Measurements from ENCODE around the gene RGCC.
"Not testable (repeated sequence)": the region's sequence is repeated elsewhere in the genome, so short reads cannot be mapped to it uniquely, and the experiment has no call there.

RGCC gene, protein sequence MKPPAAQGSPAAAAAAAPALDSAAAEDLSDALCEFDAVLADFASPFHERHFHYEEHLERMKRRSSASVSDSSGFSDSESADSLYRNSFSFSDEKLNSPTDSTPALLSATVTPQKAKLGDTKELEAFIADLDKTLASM

DNA sequence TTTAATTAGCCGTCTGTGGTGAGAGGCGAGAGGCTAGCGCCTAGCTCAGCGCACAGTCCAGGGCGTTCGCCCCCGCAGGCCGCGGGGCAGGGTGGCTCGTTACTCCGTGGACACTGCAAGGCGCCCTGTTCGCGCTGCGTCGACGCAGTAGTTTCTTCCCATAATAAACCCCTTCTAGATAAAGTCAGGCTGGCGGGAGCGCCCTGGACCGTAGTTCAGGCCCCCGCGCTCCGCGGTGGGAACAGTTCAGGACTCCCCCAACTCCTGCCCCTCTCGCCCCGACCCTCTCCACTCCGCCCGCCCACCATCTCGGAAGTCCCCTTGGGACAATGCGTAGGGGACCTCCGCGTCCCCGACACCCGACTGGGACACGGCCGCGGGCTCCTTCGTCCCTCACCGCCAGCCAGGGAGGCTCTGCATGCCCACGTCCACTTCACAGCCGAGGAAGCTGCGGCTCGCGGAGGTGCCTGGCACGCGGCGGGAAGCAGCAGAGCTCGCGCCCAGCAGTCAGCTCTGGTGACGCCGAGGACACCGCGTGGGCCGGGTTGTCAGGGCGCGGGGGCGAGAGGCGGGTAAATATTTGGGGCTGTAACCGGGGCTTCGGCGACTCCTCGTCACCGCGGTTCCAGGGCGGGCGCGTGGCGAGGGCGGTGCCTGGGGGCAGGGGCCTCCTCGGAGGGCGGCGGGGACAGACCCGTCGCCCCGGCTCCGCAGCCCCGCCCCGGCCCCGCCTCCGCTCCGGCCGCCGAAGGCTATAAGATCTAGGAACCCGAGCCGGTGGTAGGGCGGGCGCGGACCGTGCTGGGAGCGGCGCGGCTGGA, at the start of gene RGCC:
Gene RGCC (plus strand): TSS at position 783 of the 821 bp plus-strand sequence. CDS start 158 bp downstream, outside the sequence.
- DNase-seq: no peak

DNA sequence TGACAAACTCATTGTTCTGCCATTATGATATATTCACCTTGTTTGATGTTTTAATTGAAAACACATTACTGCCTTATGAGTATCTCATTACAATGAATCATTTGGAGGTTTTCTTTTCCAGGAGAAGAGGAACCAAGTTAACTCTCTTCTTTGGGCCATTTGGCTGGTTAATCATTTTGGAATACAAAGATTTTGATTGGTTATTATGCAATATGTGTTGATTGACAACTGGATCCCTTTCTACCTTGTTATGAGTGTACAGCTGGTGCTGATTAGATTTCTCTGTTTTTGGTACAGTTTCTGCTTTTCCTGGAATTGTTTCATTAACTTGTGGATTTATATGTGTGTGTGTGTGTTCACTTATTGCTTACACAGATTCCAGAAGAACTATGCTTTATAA, 49.2 kb upstream of the RGCC start:
- no peak for DNase-seq

DNA sequence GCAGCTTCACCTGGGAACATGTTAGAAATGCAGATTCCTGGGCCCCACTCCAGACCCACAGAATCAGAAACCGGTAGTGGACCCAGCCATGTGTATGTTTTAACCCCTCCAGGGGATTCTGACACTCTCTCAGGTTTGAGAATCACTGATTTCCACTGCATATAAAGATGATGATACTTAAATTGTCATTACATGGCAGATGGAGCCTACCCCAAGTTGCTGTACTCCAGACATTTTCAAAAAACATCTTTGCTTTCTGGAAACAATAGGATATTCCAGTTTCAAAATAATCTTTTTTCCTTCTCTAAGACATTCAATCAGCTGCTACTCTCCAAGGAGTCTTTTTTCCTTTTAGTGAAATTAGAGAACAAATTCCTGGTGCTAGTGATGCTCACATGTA, 48.6 kb upstream of the RGCC start:
- DNase-seq: no peak

DNA sequence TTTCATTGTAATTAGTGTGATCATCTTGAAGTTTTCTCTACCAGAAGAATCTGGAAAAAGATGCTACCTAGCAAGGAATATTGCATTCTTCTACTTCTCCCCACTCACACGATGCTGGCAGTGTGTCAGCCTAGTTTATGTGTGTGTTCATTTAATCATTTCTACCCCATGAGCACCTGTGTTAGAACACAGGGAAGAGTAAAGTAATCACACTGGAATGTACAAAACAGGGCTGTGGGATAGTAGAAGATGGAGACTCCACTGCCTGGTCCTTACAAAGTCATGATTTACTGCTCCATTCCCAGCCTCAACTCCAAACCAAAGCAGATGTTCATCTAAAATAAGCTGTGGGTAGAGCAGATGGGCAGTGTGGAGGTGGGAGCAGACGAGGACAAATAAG, 47.7 kb upstream of the RGCC start:
- no peak for DNase-seq

DNA sequence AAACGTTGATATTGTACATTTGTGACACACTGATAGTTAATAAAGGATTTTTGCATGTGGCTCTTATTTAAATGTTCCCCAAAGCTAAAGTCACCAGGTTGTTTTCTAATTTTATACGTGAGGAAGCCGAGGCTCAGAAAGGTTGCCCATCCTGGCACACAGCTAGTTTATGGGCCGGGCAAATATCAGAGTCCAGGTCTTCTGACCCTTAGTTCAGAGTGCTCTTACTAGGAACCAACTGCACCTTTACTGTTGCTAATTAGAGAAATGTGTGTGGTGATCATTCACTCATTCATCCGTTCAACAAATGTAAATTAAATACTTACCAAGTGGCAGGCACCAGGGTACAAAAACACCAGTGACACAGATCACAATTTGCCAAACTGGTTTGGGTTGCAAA, 46.3 kb upstream of the RGCC start:
- no peak for DNase-seq

DNA sequence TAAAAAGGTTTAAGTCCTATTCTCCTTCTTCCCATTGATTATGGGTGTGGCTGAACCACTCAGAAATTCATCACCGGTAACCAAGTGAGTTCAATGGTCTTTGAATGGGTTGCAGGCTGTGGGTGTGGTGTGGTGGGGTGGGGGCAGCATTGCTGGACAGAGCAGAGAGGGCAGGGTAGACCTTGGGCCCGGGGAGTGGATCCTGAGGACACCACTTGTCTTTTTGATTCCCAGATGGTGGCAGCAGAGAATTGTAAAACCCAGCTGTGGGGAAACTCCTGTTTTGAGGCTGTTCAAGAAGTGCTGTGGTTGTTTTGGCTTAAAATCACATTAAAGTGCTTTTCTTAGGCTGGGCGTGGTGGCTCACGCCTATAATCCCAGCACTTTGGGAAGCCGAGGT, 45.8 kb upstream of the RGCC start:
- no peak for DNase-seq

DNA sequence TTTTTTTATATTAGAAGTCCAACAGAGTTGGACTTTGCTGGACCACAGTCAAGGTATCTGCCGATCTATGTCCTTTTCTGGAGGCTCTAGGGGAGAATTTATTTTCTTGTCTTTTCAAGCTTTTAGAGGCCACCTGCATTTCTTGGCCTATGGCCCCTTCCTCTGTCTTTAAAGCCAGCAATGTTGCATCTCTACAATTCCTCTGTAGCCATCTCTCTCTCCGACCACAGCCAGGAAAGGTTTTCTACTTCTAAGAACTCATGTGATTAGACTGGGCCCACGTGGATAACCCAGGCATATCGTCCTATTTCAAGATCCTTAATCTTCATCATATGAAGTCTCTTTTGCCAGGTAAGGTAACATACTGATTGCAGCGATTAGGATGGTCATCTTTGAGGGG, 43.5 kb upstream of the RGCC start:
- no peak for DNase-seq

DNA sequence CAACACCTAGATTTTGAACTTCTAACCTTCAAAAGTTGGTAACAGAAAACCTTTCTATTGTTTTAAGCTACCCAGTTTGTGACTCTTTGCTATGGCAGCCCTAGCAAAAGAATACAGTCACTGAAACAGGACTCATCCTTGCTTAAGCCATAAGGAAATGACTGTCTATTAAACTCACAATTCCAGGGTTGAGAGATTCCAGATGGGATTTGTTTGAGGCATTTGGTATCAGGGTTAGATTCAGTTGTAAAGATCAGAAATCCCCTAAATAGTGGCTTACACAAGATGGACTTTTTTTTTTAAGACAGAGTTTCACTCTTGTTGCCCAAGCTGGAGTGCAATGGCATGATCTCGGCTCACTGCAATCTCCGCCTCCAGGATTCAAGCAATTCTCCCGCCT, 41.1 kb upstream of the RGCC start:
- no peak for DNase-seq

DNA sequence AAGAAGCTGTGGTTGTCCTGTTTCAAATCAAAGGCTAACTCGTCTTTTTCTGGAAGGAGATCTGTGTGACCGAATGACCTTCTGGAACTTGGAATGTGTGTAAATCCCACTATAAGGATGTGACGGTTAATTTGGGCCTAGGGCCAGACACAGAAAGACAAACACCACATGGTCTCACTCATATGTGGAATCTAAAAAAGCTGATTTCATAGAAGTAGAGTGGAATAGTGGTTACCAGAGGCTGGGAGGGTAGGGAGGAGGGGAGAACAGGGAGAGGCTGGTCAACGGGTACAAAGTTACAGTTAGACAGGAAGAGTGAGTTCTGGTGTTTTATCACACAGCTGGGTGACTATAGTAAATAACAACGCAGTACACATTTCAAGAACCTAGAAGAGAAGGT, 39.3 kb upstream of the RGCC start:
- DNase-seq: no peak

DNA sequence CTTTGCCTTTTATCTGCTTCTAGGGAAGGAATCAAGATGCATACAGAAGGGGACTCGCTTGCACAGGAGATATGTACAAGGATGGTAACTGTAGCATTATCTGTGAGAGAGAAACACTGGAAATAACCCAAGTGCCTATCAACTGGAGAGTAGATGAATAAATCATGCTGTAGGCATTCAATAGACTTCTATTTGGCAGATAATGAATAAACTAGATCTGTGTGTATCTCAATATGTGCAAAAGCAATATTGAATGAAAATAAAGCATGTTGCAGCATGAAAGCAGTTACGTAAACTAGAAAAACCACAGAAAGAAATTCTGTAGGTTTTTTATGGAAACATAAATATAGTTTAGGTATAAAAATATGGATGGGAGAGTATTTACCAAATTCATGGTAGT, 38.6 kb upstream of the RGCC start:
- DNase-seq: no peak

DNA sequence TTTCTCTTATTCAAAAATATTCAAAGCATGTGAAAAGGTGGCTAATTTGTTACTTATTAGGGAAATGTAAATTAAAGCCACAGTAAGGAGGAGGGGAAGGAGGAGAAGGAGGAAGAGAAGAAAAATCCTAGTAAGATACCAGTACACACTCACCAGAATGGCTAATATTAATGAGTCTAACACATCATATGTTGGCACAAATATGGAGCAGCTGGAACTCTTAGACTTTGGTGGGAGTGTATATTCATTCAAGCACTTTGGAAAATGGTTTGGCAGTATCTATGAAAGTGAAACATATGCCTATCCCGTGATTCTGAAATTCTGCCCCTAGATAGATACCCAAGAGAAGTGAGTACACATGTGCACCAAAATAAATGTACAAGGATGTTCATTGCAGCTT, 38.1 kb upstream of the RGCC start:
- DNase-seq: no peak

DNA sequence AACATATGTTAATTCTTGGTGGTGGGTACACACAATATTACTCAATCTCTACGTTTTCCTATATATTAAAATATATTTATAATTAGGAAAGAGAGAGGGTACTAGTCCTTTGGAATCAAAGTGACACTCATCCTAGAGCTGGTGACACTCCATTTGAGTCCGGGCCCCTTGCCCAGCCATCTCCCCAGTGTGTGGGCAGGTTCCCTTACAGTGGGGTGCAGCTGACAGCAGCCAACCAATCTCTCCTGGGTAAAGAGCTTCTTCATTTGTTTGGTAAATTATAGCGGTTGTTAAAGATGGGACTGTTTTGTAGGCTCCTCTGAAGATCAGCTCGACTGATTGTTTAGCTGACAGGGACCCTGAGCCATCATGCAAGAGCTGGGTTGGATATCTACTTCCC, 37.2 kb upstream of the RGCC start:
- DNase-seq: no peak

DNA sequence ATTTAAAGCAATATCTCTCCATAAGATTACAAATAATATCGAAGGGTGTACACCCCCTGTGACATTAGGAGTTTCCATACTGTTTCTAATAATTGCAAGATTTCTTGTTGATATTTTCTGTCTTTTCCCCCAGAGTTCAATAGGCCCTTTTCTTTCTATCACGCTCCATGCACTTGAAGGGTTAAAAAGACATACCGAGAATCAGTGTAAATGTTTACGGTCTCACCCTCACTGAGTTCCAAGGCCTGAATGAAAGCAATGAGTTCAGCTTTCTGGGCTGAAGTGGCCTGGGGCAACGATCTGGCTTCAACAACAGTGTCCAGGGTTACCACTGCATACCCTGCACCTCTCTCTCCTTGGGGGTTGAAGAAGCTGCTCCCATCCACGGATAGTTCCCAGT, 36.0 kb upstream of the RGCC start:
- DNase-seq: not testable (repeated sequence)

DNA sequence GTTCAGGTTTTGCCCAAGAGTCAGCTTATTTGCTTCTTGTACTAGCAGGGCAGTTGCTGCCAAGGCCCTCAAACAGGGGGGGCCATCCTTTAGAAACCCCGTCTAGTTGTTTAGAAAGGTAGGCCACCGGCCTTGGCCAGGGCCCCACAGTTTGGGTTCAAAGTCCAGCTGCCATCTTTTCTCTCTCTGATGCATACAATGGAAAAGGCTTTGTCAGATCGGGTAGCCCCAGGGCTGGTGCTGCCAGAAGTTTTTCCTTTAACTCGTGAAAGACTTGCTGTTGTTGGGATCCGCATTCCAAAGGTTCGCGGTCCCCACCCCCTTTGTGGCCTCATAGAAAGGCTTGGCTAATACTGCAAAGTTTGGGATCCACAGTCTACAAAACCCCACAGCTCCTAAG, 35.4 kb upstream of the RGCC start:
- not testable (repeated sequence) for DNase-seq

DNA sequence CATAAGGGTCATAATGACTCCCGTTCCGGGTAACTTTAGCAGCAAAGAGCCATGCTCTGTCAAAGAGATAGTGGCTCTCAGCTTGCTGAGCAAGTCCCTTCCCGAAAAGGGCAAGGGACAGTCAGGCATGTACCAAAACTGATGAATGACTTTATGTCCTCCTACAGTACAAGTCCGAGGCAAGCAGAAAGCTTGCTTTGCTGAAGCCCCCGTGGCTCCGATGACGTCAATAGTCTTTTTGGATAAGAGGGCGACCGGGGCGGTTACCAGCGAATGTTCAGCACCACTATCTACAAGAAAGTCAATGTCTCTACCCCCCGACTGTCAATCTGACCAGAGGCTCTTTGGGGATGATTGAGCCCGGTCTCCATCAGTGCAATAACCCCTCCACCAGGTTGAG, 34.1 kb upstream of the RGCC start:
- DNase-seq: not testable (repeated sequence)

DNA sequence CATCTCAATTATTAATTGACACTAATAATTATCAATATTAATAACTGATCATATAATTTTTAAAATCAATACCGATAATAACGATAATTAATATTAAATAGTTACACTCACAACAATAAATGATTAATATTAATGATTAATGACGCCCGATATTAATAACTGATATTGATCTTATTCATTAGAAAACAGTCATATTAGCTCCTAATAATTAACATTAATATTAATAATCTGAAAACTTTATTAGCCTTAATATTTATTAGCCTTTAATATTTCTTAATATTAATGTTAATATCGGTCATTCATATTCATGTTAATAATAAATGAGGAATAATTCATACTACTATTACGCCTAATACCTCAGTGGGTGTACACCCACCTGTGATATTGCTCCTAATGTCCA, 32.7 kb upstream of the RGCC start:
- not testable (repeated sequence) for DNase-seq

DNA sequence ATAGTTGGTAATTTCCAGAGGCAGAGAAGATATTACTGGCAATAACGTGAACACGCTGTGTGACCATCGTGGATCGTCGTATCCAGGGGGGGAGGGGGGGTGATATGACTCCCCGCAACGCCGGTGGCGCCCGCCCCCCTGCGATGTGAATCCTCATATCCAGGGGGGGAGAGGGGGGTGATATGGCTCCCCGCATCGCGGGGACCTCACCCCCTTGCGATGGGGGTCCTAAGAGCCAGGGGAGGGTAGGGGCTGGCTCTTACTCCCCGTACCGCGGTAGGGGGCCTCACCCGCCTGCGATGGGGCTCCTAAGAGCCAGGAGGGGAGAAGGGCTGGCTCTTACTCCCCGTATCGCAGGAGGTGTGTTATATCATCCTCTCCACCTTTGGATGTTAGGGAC, 31.3 kb upstream of the RGCC start:
- no peak for DNase-seq

DNA sequence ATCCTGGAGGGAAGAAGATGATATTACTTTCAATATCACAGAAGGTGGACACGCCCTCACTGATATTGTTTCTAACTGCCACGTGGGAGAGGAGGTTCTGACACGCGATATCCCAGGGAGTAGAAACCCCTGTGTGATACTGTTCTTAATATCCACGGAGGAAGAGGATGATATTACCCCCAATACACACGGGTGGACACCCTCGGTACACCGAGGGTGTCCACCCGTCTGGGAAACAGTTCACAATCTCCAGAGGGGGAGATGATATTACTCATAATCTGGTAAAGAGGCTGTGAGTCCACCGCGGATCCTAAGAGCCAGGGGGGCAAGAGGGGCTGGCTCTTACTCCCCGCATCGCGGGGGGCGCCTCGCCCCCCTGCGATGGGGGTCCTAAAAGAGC, 29.7 kb upstream of the RGCC start:
- DNase-seq: no peak

DNA sequence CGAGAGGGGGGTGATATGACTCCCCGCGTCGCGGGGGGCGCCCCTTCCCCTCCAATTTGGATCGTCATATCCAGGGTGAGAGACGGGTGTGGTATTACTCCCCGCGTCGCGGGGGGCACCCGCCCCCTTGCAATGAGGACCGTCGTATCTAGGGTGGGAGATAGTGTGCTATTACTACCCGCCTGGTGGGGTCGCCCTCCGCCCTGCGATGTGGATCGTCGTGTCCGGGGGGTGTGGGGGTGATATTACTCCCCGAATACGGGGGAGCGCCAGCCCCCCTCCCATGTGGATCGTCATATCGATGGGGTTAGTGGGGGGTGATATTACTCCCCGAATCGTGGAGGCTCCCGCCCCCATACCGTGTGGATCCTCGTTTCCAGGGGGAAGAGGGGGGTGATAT, 29.2 kb upstream of the RGCC start:
- DNase-seq: no peak

DNA sequence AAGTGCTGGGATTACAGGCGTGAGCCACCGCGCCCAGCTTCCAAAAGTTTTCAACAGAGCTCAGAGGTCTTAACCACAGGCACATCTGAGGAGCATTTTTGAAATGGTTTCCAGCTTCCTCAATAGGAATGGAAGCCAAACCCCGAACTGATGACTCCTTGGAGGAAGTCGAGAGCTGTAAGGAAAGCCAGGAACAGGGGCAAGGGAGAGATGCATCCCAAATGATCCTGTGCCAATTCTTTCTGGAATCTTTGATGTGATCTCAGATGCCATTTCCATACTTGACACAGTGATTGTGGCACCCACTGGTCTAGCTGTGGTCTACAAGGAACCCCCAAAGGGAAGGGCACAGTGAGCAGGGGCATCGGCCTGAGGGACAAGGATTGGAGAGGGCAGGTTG, 23.3 kb upstream of the RGCC start:
- not testable (repeated sequence) for DNase-seq

DNA sequence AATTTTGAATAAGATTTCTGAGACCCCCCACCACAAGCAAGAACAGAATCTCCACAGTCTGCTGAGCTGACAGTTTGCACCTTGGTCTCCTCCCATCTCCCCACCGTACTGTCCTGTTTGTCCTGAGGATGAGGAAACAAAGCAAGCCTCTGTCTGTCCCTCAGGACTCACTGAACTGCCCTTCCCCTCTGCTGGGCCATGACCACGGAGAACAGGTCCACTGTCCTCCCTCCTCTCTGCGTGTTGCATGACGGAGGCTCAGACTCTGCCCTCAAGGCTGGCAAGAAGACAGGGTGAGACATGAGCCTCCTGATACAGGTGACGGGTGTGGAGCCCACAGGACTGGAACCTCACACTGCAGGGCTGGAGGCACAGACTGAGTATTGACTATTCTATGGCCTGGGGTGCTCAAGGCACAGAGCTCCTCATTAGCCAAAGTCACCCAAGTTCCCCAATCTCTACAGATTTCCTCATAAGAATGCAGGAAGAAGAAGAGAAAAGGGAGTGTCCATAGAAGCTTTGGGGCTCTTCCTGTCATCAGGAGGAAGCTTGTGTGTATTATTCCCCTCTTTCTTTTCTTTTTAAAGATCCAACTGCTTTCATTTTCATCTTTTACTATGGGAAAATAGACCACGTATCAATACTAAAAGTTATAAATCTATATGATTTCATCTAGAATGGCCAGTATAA, 22.4 kb upstream of the RGCC start:
- DNase-seq: no peak

DNA sequence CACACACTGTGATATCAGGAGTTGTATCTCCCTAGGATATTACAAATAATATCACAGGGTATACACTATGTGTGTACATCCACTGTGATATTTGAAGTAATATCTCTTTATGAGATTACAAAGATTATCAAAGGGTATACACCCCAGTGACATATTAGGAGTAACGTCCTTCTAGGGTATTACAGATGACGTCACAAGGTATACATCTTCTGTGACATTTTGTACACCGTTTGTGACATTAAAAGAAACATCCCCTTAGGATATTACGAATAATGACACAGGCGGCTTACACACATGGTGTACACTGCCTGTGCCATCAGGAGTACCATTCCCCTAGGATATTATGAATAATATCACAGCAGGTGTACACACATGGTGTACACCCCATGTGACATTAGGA, 13.4 kb upstream of the RGCC start:
- DNase-seq: no peak

DNA sequence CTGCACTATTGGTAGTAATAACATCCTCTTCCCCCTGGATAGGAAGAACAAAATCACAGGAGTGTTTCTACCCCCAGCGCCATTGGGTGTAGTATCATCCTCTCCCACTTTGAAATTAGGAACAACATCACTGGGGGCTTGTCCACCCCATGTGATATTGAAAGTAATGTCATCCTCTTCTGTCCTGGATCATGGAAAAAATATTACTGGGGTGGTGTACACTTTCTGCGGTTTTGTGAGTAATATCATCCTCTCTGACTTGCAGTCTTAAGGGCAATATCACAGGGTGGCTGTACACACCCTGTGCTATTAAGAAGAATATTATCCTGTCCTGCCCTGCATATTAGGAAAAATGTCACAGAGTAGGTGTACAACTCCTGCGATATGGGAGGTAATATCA, 4.9 kb upstream of the RGCC start:
- DNase-seq: no peak

DNA sequence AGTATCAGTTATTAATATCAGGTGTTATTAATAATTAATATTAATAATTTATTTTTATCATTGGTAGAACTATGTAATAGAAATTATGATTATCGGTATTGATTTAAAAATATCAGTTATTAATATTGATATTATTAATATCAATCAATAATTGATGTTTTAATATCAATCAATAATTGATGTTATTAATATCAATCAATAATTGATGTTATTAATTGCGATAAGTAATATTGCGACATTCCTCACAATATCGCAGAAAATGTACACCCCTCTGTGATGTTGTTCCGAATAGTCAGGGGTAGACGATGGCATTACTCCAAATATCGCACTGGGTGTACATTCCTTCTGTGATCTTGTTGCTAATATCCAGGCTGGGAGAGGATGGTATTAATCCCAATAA, 3.7 kb upstream of the RGCC start:
- DNase-seq: no peak
